Measurements from ENCODE around the gene ADPRHL1.

Gene ADPRHL1

DNA sequence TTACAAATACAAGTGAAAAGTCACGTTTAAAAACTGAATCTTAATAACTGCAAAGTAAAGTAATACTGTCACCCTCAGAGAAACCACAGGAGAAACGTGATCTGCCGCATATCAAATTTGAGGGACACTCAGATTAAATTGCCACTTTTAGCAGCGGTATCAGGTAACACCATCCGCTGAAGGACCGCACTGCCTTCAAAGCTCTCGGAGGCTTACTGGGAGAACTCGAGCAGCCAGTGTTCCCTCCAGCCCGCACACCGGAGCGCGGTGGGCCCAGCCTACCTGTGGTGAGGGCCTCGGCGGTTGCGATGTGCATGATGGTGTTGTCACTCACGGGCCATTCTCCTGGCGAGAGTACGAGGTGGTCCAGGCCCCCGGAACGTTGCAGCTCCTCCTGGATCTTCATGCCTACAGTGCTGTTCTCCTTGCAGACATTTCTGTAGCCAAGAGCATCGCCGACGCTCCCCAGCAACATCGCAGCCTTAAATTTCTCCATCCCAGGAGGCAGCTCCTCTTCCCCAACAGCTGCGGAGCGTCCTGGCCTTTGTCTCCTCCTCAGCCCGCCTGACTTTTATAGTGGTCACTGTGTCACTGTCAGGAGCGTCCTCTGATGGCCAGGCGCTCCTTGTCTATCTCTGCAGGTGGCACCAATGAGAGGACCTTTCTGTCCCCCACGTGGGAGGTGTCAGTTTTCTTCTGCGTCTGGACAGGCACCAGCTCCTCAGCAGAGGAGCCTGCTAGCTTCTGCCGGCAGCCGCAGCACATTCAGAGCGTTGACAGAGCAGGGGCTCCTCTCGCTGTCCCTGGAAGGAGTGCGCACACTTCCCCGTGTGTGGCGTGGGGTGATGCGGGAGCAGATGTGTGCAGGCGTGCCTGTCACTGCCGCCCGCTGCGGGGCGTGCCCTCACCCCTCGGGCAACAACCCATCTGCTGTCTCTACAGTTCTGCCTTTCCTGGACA, at the start of gene ADPRHL1:
ADPRHL1 (minus strand) TSS at position 547 of the 960 bp plus-strand sequence; CDS start at position 496, 51 bp downstream.
- no peak within 1 kb of the TSS for H3K9ac ChIP-seq (ENCODE audit: low read depth, low read length, poor library complexity, severe bottlenecking)
- H3K27me3 ChIP-seq (ENCODE audit: insufficient read depth, low read length, poor library complexity, severe bottlenecking), result no peaks in the 10 kb centered on the region
- no peak within 1 kb of the TSS for H2AFZ ChIP-seq (ENCODE audit: low read length)
- TF ChIP-seq, protein P1, sequence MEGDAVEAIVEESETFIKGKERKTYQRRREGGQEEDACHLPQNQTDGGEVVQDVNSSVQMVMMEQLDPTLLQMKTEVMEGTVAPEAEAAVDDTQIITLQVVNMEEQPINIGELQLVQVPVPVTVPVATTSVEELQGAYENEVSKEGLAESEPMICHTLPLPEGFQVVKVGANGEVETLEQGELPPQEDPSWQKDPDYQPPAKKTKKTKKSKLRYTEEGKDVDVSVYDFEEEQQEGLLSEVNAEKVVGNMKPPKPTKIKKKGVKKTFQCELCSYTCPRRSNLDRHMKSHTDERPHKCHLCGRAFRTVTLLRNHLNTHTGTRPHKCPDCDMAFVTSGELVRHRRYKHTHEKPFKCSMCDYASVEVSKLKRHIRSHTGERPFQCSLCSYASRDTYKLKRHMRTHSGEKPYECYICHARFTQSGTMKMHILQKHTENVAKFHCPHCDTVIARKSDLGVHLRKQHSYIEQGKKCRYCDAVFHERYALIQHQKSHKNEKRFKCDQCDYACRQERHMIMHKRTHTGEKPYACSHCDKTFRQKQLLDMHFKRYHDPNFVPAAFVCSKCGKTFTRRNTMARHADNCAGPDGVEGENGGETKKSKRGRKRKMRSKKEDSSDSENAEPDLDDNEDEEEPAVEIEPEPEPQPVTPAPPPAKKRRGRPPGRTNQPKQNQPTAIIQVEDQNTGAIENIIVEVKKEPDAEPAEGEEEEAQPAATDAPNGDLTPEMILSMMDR (conservative IDR thresholded peaks at IDR 0.05; ENCODE audit: low read length), result no peak
- TF ChIP-seq EZH2phosphoT487 (IDR thresholded peaks at IDR 0.05; ENCODE audit: borderline replicate concordance), result no peak
- H3F3A ChIP-seq (ENCODE audit: low read depth), result no peaks in the 10 kb centered on the region
- no peak within 1 kb of the TSS for H3K4me3 ChIP-seq (ENCODE audit: low read length, poor library complexity, severe bottlenecking)
- no peaks in the 10 kb centered on the region for H4K20me1 ChIP-seq (ENCODE audit: insufficient read depth, low read length, poor library complexity, severe bottlenecking)
- no peaks in the 10 kb centered on the region for H3K9me3 ChIP-seq (ENCODE audit: insufficient read depth, low read depth, low read length)
- H3K9me2 ChIP-seq (replicated peaks; ENCODE audit: low read depth, low read length), result no peaks in the 10 kb centered on the region
- H3K4me2 ChIP-seq (ENCODE audit: low read depth, low read length, poor library complexity, severe bottlenecking), result no peak within 1 kb of the TSS
- H3K79me2 ChIP-seq (ENCODE audit: insufficient read depth, low read length), result no peaks in the 10 kb centered on the region
- H3K4me1 ChIP-seq (ENCODE audit: insufficient read depth, low read length, poor library complexity, severe bottlenecking), result no peaks in the 10 kb centered on the region
- H3K36me3 ChIP-seq (ENCODE audit: insufficient read depth, low read length), result peaks cover 11% of the 10 kb centered on the region; the same call in 1 of the 2 replicates

DNA sequence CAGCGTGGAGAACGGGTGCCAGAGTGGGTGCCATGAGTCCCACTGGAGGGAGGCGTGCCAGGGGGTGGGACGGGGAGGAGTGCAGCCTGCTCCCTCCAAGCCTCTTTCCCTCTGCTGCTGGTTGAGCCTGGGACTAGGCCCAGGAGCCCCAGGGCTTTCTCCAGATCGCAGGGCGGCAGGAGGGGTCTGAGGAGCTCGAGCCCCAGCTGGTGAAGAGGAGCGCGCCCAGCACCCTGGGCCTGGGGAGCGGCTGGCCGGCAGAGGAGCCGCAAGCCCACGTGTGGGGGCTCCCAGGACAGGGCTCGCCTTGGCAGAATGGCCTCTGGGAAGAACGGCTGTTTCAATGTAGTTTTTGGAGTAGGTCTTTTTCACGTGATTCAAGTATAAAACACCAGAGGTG, 49.4 kb upstream of the ADPRHL1 start:
- H4K20me1 ChIP-seq (ENCODE audit: insufficient read depth, low read length, poor library complexity, severe bottlenecking), result peaks cover 3% of the 10 kb centered on the region
- peaks cover 46% of the 10 kb centered on the region for H3K36me3 ChIP-seq (ENCODE audit: insufficient read depth, low read length)
- H3K4me3 ChIP-seq (ENCODE audit: low read length, poor library complexity, severe bottlenecking), result no peak overlapping the region
- H3K4me1 ChIP-seq (ENCODE audit: insufficient read depth, low read length, poor library complexity, severe bottlenecking), result peaks cover 35% of the 10 kb centered on the region
- no peak overlapping the region for H3K4me2 ChIP-seq (ENCODE audit: low read depth, low read length, poor library complexity, severe bottlenecking)
- H3K9me3 ChIP-seq (ENCODE audit: insufficient read depth, low read depth, low read length), result no peaks in the 10 kb centered on the region
- no peak overlapping the region for H3K9ac ChIP-seq (ENCODE audit: low read depth, low read length, poor library complexity, severe bottlenecking)
- H3K79me2 ChIP-seq (ENCODE audit: insufficient read depth, low read length), result peaks cover 6% of the 10 kb centered on the region; the same call in 1 of the 2 replicates
- TF ChIP-seq EZH2phosphoT487 (IDR thresholded peaks at IDR 0.05; ENCODE audit: borderline replicate concordance), result no peak
- TF ChIP-seq, protein P1 (conservative IDR thresholded peaks at IDR 0.05; ENCODE audit: low read length), result no peak
- H2AFZ ChIP-seq (ENCODE audit: low read length), result no peak overlapping the region
- no peaks in the 10 kb centered on the region for H3K9me2 ChIP-seq (replicated peaks; ENCODE audit: low read depth, low read length)
- peaks cover 13% of the 10 kb centered on the region for H3F3A ChIP-seq (ENCODE audit: low read depth)
- no peaks in the 10 kb centered on the region for H3K27me3 ChIP-seq (ENCODE audit: insufficient read depth, low read length, poor library complexity, severe bottlenecking)

DNA sequence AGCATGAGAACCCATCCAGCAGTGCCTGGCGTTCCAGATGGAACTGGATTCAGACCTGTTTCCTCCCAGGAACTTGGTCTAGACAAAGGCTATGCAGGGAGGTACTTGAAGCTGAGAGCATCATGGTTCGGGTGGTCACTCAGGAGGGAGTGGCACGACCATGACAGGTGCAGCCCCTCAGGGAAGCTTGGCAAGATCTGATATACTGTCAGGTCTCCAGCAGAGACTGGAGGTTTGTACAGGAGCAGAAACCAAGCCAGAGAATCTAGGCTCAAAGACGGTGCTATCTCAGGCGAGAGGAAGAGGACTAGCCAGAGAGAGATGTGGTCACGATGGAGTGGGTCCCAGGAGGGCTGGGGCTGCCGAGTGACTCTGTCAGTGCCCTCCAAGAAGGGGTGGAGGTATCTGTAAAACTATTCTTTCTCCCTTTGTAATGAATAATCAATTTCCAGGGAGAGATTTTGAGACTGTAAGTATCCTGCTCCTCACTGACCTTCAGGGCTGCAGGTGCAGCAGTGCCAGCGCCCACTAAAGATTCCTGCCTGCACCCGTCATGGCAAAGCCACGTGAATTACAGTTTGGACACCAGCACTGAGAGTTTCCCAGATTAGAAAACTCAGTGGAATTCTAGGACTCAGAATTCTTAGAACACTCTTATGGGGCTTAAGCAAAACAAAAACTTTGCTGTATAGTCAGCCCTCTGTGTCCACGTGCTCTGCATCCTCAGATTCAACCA, 47.4 kb upstream of the ADPRHL1 start:
- peaks cover 46% of the 10 kb centered on the region for H3K36me3 ChIP-seq (ENCODE audit: insufficient read depth, low read length)
- no peaks in the 10 kb centered on the region for H3K9me2 ChIP-seq (replicated peaks; ENCODE audit: low read depth, low read length)
- no peak overlapping the region for H3K4me3 ChIP-seq (ENCODE audit: low read length, poor library complexity, severe bottlenecking)
- TF ChIP-seq EZH2phosphoT487 (IDR thresholded peaks at IDR 0.05; ENCODE audit: borderline replicate concordance), result no peak
- TF ChIP-seq, protein P1 (conservative IDR thresholded peaks at IDR 0.05; ENCODE audit: low read length), result no peak
- peaks cover 16% of the 10 kb centered on the region for H4K20me1 ChIP-seq (ENCODE audit: insufficient read depth, low read length, poor library complexity, severe bottlenecking)
- no peaks in the 10 kb centered on the region for H3K27me3 ChIP-seq (ENCODE audit: insufficient read depth, low read length, poor library complexity, severe bottlenecking)
- H3K79me2 ChIP-seq (ENCODE audit: insufficient read depth, low read length), result peaks cover 20% of the 10 kb centered on the region; the same call in 1 of the 2 replicates
- no peak overlapping the region for H2AFZ ChIP-seq (ENCODE audit: low read length)
- H3K4me1 ChIP-seq (ENCODE audit: insufficient read depth, low read length, poor library complexity, severe bottlenecking), result peaks cover 28% of the 10 kb centered on the region
- H3K4me2 ChIP-seq (ENCODE audit: low read depth, low read length, poor library complexity, severe bottlenecking), result no peak overlapping the region
- H3K9me3 ChIP-seq (ENCODE audit: insufficient read depth, low read depth, low read length), result no peaks in the 10 kb centered on the region
- H3F3A ChIP-seq (ENCODE audit: low read depth), result peaks cover 10% of the 10 kb centered on the region
- H3K9ac ChIP-seq (ENCODE audit: low read depth, low read length, poor library complexity, severe bottlenecking), result no peak overlapping the region

All from Loucy (cell line).